Neural cell (in vitro differentiated cells): ENCODE measurements around the gene PFKP.

Experiments used
- EZH2 ChIP-seq: fragments of 200-600, 300-800 bp; shearing (Covaris generic), sonication (generic); IDR thresholded peaks from 2 replicates; pipeline ENCODE4 v1.6.1; 2014; ENCODE audit warnings: antibody characterized with exemption, low read length, borderline replicate concordance, mild to moderate bottlenecking; ENCODE audit not compliant: insufficient read depth, poor library complexity, severe bottlenecking
- MXI1 ChIP-seq: fragments of 450-650 bp; conservative IDR thresholded peaks from 2 replicates; pipeline ENCODE4 v1.6.1; 2014; ENCODE audit warnings: antibody characterized with exemption, mild to moderate bottlenecking; ENCODE audit not compliant: poor library complexity, severe bottlenecking
- POLR2AphosphoS5 ChIP-seq: IDR thresholded peaks from 2 replicates; pipeline ENCODE4 v1.6.1; 2012
- RAD21 ChIP-seq: fragments of 450-650 bp; conservative IDR thresholded peaks from 2 replicates; pipeline ENCODE4 v1.6.1; 2014; ENCODE audit warnings: antibody characterized with exemption, mild to moderate bottlenecking, moderate library complexity
- SMC3 ChIP-seq: fragments of 450-650 bp; conservative IDR thresholded peaks from 2 replicates; pipeline ENCODE4 v1.6.1; 2014; ENCODE audit warnings: antibody characterized with exemption, mild to moderate bottlenecking, moderate library complexity; ENCODE audit not compliant: poor library complexity
- TF ChIP-seq, protein P1 (sequence below): fragments of 450-650 bp; IDR thresholded peaks from 2 replicates; pipeline ENCODE4 v1.5.1; 2014; ENCODE audit warnings: antibody characterized with exemption, mild to moderate bottlenecking, moderate library complexity; ENCODE audit not compliant: poor library complexity, severe bottlenecking

DNA sequence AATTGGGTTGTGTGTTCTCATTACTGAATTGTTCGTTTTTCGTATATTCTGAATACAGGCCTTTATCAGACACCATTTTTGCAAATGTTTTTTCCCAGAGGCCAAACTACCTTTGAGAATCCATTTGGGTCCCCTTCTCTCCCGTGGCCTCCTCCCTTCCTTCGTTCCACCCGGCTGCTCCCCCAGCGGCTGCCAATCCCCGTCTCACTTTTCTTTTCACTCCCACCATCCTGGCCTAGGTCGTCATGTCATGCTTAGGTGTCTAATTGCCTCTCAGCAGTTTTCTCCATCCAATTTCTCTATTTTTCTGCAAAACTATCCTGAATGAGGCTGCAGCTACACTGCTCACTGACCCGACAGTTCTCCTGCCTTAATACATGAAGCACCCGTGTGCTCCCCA lies 87.3 kb downstream of the PFKP start:
- TF ChIP-seq RAD21 (no peak), EZH2 (no peak), POLR2AphosphoS5 (no peak), MXI1 (no peak), SMC3 (no peak)
- TF ChIP-seq, protein P1, sequence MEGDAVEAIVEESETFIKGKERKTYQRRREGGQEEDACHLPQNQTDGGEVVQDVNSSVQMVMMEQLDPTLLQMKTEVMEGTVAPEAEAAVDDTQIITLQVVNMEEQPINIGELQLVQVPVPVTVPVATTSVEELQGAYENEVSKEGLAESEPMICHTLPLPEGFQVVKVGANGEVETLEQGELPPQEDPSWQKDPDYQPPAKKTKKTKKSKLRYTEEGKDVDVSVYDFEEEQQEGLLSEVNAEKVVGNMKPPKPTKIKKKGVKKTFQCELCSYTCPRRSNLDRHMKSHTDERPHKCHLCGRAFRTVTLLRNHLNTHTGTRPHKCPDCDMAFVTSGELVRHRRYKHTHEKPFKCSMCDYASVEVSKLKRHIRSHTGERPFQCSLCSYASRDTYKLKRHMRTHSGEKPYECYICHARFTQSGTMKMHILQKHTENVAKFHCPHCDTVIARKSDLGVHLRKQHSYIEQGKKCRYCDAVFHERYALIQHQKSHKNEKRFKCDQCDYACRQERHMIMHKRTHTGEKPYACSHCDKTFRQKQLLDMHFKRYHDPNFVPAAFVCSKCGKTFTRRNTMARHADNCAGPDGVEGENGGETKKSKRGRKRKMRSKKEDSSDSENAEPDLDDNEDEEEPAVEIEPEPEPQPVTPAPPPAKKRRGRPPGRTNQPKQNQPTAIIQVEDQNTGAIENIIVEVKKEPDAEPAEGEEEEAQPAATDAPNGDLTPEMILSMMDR = no peak
